Measurements from ENCODE around the gene PVALB. TPM values are rescaled to one million over a fixed set of nuclear protein-coding genes. Genes with fewer than 3 reads are reported as not detected.

PVALB gene
- total RNA-seq, 1 donor from 2014 or later: not detected

GRCh38 chr22:36761553-36762240 is 55.1 kb downstream of the PVALB start:
- Mint-ChIP-seq H3K4me3 (ENCODE audit: unreplicated experiment) (no peak overlapping the region), H3K4me1 (ENCODE audit: unreplicated experiment) (no peaks in the 10 kb centered on the region), H3K27ac (ENCODE audit: unreplicated experiment) (no peak overlapping the region), H3K27me3 (ENCODE audit: unreplicated experiment) (no peaks in the 10 kb centered on the region), H3K9me3 (ENCODE audit: unreplicated experiment) (no peaks in the 10 kb centered on the region), H3K36me3 (ENCODE audit: low read depth, unreplicated experiment) (peaks cover 40% of the 10 kb centered on the region)
- DNase-seq (ENCODE audit: low spot score): no peak
- TF ChIP-seq, protein P1, sequence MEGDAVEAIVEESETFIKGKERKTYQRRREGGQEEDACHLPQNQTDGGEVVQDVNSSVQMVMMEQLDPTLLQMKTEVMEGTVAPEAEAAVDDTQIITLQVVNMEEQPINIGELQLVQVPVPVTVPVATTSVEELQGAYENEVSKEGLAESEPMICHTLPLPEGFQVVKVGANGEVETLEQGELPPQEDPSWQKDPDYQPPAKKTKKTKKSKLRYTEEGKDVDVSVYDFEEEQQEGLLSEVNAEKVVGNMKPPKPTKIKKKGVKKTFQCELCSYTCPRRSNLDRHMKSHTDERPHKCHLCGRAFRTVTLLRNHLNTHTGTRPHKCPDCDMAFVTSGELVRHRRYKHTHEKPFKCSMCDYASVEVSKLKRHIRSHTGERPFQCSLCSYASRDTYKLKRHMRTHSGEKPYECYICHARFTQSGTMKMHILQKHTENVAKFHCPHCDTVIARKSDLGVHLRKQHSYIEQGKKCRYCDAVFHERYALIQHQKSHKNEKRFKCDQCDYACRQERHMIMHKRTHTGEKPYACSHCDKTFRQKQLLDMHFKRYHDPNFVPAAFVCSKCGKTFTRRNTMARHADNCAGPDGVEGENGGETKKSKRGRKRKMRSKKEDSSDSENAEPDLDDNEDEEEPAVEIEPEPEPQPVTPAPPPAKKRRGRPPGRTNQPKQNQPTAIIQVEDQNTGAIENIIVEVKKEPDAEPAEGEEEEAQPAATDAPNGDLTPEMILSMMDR (IDR thresholded peaks at IDR 0.05; ENCODE audit: unreplicated experiment): no peak

- Mint-ChIP-seq H3K36me3 (ENCODE audit: low read depth, unreplicated experiment) (peaks cover 38% of the 10 kb centered on the region), H3K9me3 (ENCODE audit: unreplicated experiment) (no peaks in the 10 kb centered on the region), H3K27ac (ENCODE audit: unreplicated experiment) (no peak overlapping the region), H3K27me3 (ENCODE audit: unreplicated experiment) (no peaks in the 10 kb centered on the region), H3K4me3 (ENCODE audit: unreplicated experiment) (no peak overlapping the region), H3K4me1 (ENCODE audit: unreplicated experiment) (no peaks in the 10 kb centered on the region)
- DNase-seq (ENCODE audit: low spot score): no peak
- TF ChIP-seq, protein P1 (IDR thresholded peaks at IDR 0.05; ENCODE audit: unreplicated experiment): no peak
Observed at GRCh38 chr22:36760786-36761185, 56.0 kb downstream of the PVALB start.

GRCh38 chr22:36759481-36760159 is 57.2 kb downstream of the PVALB start:
- Mint-ChIP-seq H3K9me3 (ENCODE audit: unreplicated experiment) (no peaks in the 10 kb centered on the region), H3K36me3 (ENCODE audit: low read depth, unreplicated experiment) (peaks cover 29% of the 10 kb centered on the region), H3K27me3 (ENCODE audit: unreplicated experiment) (peaks cover 2% of the 10 kb centered on the region), H3K4me3 (ENCODE audit: unreplicated experiment) (no peak overlapping the region), H3K27ac (ENCODE audit: unreplicated experiment) (no peak overlapping the region), H3K4me1 (ENCODE audit: unreplicated experiment) (no peaks in the 10 kb centered on the region)
- no peak for DNase-seq (ENCODE audit: low spot score)
- TF ChIP-seq, protein P1 (IDR thresholded peaks at IDR 0.05; ENCODE audit: unreplicated experiment): no peak

GRCh38 chr22:36758792-36759271 is 58.0 kb downstream of the PVALB start:
- TF ChIP-seq, protein P1 (IDR thresholded peaks at IDR 0.05; ENCODE audit: unreplicated experiment): no peak
- no peak for DNase-seq (ENCODE audit: low spot score)

GRCh38 chr22:36757668-36758211 is 59.1 kb downstream of the PVALB start:
- no peaks in the 10 kb centered on the region for H3K9me3 Mint-ChIP-seq (ENCODE audit: unreplicated experiment)
- H3K4me1 Mint-ChIP-seq (ENCODE audit: unreplicated experiment): no peaks in the 10 kb centered on the region
- no peak overlapping the region for H3K27ac Mint-ChIP-seq (ENCODE audit: unreplicated experiment)
- H3K36me3 Mint-ChIP-seq (ENCODE audit: low read depth, unreplicated experiment): peaks cover 11% of the 10 kb centered on the region
- DNase-seq (ENCODE audit: low spot score): peak; percentile 85
- peaks cover 2% of the 10 kb centered on the region for H3K27me3 Mint-ChIP-seq (ENCODE audit: unreplicated experiment)
- TF ChIP-seq, protein P1 (IDR thresholded peaks at IDR 0.05; ENCODE audit: unreplicated experiment): peak; percentile 57
- no peak overlapping the region for H3K4me3 Mint-ChIP-seq (ENCODE audit: unreplicated experiment)

More at GRCh38 chr22:36758792-36759271, 58.0 kb downstream of the PVALB start:
- H3K9me3 Mint-ChIP-seq (ENCODE audit: unreplicated experiment): no peaks in the 10 kb centered on the region
- H3K27ac Mint-ChIP-seq (ENCODE audit: unreplicated experiment): no peak overlapping the region
- no peak overlapping the region for H3K4me3 Mint-ChIP-seq (ENCODE audit: unreplicated experiment)
- peaks cover 2% of the 10 kb centered on the region for H3K27me3 Mint-ChIP-seq (ENCODE audit: unreplicated experiment)
- H3K4me1 Mint-ChIP-seq (ENCODE audit: unreplicated experiment): no peaks in the 10 kb centered on the region
- peaks cover 21% of the 10 kb centered on the region for H3K36me3 Mint-ChIP-seq (ENCODE audit: low read depth, unreplicated experiment)

Measured in endothelial cell (in vitro differentiated cells).